ENCODE results near the gene EEPD1.

EEPD1 gene

DNA sequence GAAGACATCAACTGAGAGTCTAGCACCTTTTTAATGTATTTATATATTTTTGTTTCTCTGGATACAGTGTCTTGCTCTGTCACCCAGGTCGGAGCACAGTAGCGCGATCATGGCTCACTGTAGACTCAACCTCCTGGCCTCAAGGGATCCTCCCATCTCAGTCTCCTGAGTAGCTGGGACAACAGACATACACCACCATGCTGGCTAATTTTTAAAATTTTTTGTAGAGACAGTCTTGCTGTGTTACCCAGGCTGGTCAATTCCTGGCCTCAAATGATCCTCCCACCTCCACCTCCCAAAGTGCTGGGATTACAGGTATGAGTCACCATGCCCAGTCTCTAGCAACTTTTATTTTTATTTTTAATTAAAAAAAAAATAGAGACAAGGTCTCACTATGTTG lies 185.2 kb downstream of the EEPD1 start:
- DNase-seq: no peak
- Mint-ChIP-seq H3K36me3 (no peaks in the 10 kb centered on the region), H3K27me3 (peaks cover 6% of the 10 kb centered on the region), H3K4me3 (no peak overlapping the region), H3K9me3 (no peaks in the 10 kb centered on the region), H3K4me1 (no peaks in the 10 kb centered on the region), H3K27ac (no peak overlapping the region)
- CTCF ChIA-PET: no interaction called here

GRCh38 chr7:36343548-36343947 lies 190.5 kb downstream of the EEPD1 start:
- Mint-ChIP-seq H3K9me3 (no peaks in the 10 kb centered on the region), H3K27ac (no peak overlapping the region), H3K4me3 (no peak overlapping the region), H3K27me3 (peaks cover 10% of the 10 kb centered on the region), H3K36me3 (no peaks in the 10 kb centered on the region), H3K4me1 (no peaks in the 10 kb centered on the region)
- CTCF ChIA-PET: no interaction called here
- no peak for DNase-seq

GRCh38 chr7:36344622-36345021 lies 191.6 kb downstream of the EEPD1 start:
- no peak overlapping the region for H3K4me3 Mint-ChIP-seq
- H3K9me3 Mint-ChIP-seq: no peaks in the 10 kb centered on the region
- H3K27me3 Mint-ChIP-seq: peaks cover 10% of the 10 kb centered on the region
- no peaks in the 10 kb centered on the region for H3K4me1 Mint-ChIP-seq
- CTCF ChIA-PET: no interaction called here
- DNase-seq: no peak
- no peaks in the 10 kb centered on the region for H3K36me3 Mint-ChIP-seq
- no peak overlapping the region for H3K27ac Mint-ChIP-seq

GRCh38 chr7:36346260-36346831 lies 193.3 kb downstream of the EEPD1 start:
- no peak overlapping the region for H3K4me3 Mint-ChIP-seq
- no peaks in the 10 kb centered on the region for H3K9me3 Mint-ChIP-seq
- DNase-seq: no peak
- no peak overlapping the region for H3K27ac Mint-ChIP-seq
- CTCF ChIA-PET: no interaction called here
- H3K36me3 Mint-ChIP-seq: no peaks in the 10 kb centered on the region
- H3K4me1 Mint-ChIP-seq: no peaks in the 10 kb centered on the region
- H3K27me3 Mint-ChIP-seq: peaks cover 13% of the 10 kb centered on the region

- Mint-ChIP-seq H3K4me1 (no peaks in the 10 kb centered on the region), H3K27me3 (peaks cover 8% of the 10 kb centered on the region), H3K4me3 (no peak overlapping the region), H3K27ac (no peak overlapping the region), H3K9me3 (no peaks in the 10 kb centered on the region), H3K36me3 (no peaks in the 10 kb centered on the region)
- DNase-seq: no peak
- CTCF ChIA-PET: interaction anchor here (0.8 kb wide), 1 partner anchor 30 kb away, joined by 3 read pairs; no protein-coding TSS in a partner anchor
Measured at GRCh38 chr7:36348256-36348655, 195.2 kb downstream of the EEPD1 start.

DNA sequence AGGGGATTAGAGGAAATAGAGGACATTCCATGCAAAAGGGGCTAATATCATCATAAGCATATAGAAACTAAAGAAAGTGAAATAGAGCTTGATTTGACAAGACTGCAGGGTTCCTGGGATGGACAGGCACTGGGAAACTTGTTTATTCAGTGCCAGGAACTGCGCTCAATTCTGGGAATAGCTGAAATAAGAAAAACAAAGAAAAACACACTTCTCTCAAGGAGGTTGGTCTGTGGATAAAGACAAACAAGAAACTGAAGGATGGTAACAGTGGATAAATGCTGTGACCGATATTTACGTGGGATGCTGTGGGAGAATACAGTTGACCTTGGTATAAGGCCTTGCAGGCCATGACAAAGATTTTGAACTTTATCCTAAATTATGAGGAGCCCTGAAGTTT lies 195.7 kb downstream of the EEPD1 start:
- Mint-ChIP-seq H3K36me3 (no peaks in the 10 kb centered on the region), H3K27ac (no peak overlapping the region), H3K27me3 (peaks cover 4% of the 10 kb centered on the region), H3K9me3 (no peaks in the 10 kb centered on the region), H3K4me3 (no peak overlapping the region), H3K4me1 (no peaks in the 10 kb centered on the region)
- CTCF ChIA-PET: no interaction called here
- DNase-seq: no peak

DNA sequence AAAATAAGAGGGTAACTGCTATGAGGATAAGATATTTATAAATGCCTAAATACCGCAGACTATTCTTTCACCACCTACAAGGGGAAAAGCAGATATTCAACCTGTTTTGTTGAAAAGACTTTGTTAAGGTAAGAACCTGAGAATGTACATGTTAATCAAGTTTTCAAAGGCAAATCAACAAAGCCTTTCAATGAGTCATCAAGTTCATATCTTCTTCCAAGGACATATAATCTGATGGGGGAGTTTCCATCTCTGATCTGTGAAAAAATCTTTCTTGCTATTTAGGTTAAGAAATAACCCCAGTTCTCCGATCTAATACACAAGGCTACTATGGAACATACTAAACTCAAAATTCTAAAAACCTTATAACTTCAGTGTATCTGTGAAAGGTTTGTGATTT lies 196.6 kb downstream of the EEPD1 start:
- H3K9me3 Mint-ChIP-seq: no peaks in the 10 kb centered on the region
- DNase-seq: no peak
- no peaks in the 10 kb centered on the region for H3K4me1 Mint-ChIP-seq
- CTCF ChIA-PET: no interaction called here
- no peaks in the 10 kb centered on the region for H3K36me3 Mint-ChIP-seq
- no peak overlapping the region for H3K27ac Mint-ChIP-seq
- no peak overlapping the region for H3K4me3 Mint-ChIP-seq
- peaks cover 8% of the 10 kb centered on the region for H3K27me3 Mint-ChIP-seq
